NK-92 (cell line): ENCODE results near the gene COL8A1.

Experiments
- DNase-seq: peaks from one replicate; lab custom pipeline; 2025; ENCODE audit not compliant: unreplicated experiment; lab: John Stamatoyannopoulos, UW

COL8A1 gene

GRCh38 chr3:99757966-99758365 is 119.6 kb downstream of the COL8A1 start:
- no peak for DNase-seq

GRCh38 chr3:99758502-99759177 is 120.2 kb downstream of the COL8A1 start:
- DNase-seq = no peak

GRCh38 chr3:99760031-99760430 is 121.6 kb downstream of the COL8A1 start:
- DNase-seq = no peak

DNA sequence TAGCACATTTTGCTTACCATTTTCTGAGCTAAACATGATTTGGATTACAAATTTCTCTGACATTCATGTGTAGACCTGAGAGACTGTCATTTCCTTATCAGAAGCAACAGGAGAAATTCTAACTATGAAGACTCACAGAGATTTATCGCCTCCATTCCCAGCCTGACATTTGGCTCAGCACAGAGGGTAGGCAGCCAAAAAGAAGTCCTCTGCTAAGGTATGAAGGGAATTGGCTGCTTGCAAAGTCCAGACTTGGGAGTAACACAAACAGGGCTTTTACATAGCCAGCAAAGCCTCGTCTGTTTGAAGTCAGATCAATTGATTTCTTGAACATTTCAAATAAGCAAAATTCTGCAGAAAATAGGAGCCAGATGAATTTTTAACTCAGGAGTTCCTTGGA is 122.2 kb downstream of the COL8A1 start:
- no peak for DNase-seq

DNA sequence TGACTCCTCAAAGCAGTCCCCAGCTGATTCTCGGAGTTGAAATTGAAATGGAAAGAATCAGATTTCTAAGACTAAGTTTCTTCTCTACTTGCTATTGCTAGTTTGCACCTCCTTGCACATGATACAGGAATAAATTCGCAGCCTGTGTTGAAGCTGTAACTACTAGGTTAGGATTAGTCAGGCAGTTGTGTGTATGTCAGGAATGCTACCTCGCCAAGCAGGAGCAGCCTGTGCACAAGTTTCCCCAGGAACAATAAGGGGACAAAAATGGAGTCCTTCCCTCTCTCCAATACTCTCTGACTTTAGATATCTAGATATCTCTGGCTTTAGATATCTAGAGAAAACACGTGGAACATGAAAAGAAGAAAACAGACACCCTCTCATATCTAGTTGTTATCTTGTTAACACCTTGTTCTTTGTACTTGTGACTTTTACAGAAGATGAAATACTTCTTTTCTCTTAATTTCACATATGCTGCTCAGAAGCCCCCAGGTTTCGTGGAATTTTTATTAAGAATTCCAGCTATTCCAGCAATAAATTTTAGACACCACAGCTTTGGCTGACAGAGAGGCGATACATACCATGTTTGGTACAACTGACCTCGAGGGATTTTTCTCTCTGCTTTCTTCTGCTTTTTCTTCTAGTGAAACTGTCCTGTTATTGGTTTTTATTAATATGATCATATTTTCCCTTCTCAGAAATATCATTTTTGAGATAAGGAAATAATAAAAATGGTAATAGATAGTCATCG is 123.2 kb downstream of the COL8A1 start:
- DNase-seq = no peak

DNA sequence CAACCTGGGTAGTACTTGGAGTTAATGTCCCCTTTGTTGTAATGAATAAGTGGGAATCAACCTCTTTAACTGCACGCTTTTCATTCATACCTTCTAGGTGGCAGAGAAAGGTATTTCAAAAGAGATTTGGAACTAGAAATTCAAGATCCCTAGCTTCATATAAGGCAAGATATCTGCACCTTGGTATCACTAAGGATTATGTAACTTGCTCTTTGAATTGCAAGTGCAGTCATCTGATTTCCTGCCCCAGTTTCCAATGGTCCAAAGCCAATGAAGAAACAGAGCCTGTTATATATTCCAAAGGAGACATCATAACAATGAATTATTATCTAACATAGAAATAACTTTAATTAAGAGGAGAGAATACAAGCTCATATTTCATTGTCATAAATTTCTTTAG is 124.5 kb downstream of the COL8A1 start:
- DNase-seq = no peak

- DNase-seq = no peak
Observed at GRCh38 chr3:99764377-99764776, 126.0 kb downstream of the COL8A1 start.

GRCh38 chr3:99765042-99765942 is 126.9 kb downstream of the COL8A1 start:
- no peak for DNase-seq

GRCh38 chr3:99767291-99767690 is 128.9 kb downstream of the COL8A1 start:
- DNase-seq = no peak

GRCh38 chr3:99768126-99768525 is 129.7 kb downstream of the COL8A1 start:
- no peak for DNase-seq

DNA sequence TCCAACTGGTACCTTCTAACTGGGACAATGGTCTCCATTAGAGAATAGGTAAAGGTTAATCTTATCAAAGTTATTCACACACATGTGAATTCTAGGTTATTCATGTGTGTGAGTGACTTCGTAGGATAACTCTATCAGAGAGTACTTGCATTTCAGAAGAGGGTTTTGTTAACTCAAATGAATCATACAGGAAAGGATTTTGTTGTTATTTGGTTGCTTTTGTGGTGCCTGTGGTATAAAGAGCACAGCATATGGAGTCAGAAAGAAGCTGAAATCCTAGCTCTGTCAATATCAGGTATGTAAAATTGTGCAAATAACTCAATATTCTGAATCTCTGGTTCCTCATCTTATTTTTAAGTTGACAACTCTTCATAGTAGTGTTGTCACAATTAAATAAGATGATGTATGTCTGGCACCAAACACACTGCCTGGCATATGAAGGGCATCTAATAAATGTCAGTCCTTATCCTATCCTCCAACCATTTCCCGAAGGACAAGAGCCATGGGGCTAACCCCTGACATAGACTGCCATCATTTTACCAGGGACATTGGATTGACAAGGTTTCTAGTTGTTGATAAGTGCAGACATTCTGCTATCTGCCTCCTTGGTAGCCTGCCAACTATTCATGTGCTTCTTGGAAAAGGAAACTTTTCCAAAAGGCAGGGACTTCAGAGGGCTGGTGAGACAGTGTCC is 130.6 kb downstream of the COL8A1 start:
- no peak for DNase-seq

GRCh38 chr3:99772171-99772570 is 133.8 kb downstream of the COL8A1 start:
- no peak for DNase-seq

- DNase-seq = no peak
Observed at GRCh38 chr3:99772671-99773070, 134.3 kb downstream of the COL8A1 start.

DNA sequence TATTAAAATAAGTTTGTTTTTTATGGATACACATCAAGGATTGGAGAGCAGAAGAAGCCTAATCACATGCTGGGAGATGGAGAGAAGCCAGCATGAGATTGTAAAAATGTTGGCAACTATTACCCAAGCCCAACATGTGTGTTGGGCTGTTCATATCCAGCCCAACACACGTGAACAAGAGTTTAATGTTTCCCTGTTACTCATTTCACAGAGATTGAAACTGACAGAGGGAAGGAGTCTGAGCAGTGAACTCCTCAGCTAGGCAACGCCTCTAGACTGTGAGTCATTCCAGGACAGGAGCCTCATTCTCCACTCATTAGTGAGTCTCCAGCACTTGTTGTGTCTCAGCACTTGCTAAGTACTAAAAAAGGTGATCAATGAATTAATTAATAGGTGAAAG is 136.1 kb downstream of the COL8A1 start:
- no peak for DNase-seq

GRCh38 chr3:99776516-99777209 is 138.3 kb downstream of the COL8A1 start:
- no peak for DNase-seq

DNA sequence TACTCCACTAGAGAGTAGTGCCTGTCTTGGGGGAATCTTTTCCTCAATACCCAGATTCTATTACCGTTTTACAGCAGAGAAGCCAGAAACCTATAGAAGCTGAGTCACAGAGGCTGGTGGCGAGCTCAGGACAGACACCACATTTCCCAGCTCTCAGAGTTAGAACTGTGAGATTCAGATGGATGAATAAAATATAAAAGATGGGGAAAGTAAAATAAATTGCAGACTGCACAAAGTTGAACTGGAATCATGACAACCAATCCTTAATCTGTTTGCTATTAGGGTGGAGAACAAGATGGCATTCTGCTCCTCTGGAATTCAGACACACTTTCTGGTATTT is 138.8 kb downstream of the COL8A1 start:
- DNase-seq = no peak

GRCh38 chr3:99777708-99778107 is 139.3 kb downstream of the COL8A1 start:
- no peak for DNase-seq

DNA sequence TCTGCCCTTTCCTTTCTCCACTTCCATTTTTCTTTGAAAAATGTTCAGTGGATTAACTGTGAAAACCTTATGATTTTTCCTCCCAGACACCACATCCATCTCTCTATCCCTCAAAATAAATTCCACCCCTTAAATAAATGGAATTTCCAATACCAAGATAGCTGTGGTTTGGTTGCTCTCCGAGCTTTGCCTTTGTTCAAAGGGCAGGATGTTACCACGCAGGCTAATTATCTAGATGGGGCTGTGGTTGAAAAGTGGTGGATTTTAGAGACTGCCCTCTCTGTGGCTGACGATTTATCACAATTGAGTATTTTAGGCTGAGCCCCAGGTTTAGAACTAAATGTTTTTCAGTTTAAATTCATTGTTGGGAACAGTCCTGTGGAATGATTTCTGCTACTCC is 142.4 kb downstream of the COL8A1 start:
- no peak for DNase-seq

GRCh38 chr3:99781761-99782160 is 143.4 kb downstream of the COL8A1 start:
- no peak for DNase-seq

- no peak for DNase-seq
Observed at GRCh38 chr3:99783011-99783573, 144.7 kb downstream of the COL8A1 start.
